HG03064 (cell line): ENCODE data around the gene UNC119.

Experiments
- ATAC-seq: cut with Tn5 transposase; IDR thresholded peaks from one replicate; pipeline ENCODE4 v1.9.1; 2021; ENCODE audit warnings: low read depth; ENCODE audit not compliant: unreplicated experiment

UNC119 gene

DNA sequence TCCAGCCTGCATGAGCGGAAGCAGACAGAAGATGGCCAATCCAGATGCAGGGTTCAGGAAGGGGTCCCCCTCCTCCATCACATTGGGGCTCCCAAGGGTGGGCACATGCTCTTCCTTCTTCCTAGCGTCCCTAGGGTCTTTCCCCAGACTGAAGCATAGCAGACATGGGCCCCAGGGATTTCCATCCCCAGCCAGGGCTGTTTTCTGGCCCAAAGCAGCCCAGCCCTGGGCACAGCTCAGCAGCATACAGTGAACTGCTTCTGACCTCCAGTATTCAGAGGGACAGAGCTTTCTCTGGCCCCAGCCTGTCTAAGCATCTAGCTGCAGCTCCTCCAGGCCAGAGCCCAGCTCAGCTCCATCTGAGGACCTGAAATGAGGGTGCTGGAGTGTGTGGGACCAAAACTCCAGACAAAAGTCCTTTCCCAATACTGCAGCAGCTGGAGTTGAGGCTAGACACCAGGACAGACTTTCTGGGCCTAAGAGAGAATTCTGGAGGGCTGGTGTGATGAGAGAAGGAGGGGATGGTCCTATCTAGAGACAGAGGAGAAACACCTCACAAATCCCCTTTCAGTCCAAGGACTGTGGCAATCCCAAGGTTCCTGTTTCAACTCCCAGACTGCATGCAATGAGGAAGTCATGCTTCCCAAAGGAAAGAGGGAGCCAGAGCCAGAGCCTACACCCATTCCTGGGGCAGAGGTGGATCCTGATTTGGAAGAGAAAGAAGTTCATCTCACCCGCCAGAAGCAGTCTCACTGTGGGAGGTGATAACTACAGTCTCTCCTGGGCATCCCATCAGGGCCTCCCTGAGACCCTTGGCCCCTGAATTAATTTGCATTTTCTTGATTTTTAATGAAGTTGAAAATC lies 50.8 kb downstream of the UNC119 start:
- no peak for ATAC-seq

DNA sequence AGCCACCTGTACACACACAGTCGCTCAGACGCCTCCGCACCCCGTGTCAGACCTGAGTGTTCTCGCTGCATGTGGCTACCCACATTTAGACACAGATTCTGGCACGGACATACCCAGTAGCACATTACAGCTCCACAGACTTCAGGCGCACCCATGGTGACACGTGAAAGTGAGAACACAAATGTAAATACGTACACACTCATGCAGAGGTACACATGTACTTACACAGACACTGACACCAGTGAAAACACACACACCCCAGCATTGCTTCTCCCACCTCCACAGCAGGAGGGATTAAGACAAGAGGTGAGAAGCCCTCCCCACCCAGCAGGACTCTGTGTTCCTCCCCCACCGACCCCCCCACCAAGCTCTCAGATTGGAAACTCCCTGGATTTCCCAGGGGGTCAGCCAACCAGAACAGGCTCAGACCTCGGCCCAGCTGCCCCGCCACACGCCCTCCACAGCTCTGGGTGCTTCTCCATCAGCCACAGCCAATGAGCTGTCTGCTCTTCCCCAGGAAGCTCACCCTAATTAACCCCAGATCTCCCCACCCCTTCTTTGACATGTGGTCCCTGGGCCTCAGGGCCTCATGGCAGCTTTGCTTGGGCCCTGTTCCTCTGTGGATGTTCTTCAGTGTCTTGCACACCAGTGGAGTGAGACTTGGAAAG lies 51.6 kb downstream of the UNC119 start:
- ATAC-seq = no peak

DNA sequence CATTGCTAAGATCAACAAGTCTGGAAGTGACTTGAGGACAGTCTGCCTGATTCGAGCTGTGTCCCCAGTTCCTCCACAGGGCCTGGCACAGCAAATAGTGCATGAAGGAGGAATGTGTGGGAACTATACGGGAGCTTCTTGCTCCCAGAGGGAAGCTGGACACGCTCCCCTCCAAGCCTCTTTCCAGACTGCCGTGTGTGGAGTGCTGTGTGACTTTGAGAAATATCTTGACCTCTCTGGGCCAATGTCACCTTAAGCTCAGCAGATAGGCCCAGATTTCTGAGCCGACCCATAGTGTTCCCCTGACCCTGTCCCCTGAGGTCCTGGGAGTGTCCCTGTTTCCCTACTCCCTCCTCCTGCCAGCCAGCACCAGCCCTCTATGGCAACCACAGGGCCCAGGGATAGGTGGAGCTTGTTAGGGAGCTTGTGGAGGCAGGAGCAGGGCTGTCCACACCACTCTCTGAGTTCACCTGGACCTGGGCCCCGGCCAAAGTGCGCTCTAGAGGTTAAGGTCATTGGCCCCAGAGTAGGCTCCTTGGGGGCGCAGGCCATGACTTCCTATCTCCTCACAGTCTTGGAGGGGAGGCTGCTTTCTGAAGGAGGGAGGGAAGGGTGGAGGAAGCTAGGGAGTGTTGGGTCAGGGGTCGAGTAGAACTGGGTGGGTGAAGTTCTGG lies 52.6 kb downstream of the UNC119 start:
- ATAC-seq = no peak

DNA sequence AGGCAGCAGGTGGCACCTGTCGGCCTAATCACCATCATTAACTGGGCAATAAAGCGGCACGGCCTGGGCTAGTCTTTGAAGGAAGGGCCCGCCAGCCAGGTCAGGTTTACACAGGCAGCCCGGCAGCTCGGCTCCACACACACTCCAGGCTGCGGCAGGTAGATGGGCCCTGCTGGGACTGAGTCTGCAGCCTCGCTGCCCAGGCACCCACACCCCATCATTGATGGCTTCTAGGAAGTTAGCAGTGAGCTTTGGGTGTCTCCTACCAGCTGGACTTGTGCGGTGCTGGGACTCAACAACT lies 53.1 kb downstream of the UNC119 start:
- no peak for ATAC-seq

DNA sequence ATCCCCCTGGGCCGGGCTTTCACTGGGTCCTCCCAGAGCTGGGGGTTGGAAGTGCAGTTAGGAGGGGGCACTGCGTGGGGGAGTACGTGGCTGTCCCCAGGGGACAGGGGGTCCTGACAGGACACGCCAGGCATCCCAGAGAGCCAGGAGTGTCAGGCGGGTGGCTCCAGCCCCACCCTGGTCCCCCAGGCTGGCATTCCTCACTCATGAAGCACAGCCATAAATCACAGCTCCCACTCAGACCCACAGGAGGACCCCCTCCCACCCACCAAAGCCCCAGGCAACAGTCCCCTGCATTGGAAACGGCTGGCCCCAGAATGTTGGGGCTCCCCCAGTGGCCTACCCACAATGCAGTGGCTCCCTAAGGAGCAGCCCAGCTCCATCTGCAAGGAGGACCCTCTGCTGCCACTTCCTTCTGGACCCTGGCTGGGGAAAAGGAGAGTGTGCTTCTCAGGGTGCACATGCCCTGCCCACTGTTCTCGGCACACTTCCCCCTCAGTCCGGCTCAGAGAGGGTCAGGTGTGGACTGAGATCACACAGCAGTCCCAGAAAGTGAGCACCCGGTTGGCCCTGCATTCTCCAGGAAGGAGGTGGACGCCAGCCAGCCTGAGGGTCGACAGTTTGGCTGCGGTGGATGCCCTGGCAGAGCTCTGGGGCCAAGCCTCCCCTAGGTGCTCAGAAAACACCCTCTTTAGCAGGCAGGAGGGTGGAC lies 53.6 kb downstream of the UNC119 start:
- ATAC-seq = no peak

DNA sequence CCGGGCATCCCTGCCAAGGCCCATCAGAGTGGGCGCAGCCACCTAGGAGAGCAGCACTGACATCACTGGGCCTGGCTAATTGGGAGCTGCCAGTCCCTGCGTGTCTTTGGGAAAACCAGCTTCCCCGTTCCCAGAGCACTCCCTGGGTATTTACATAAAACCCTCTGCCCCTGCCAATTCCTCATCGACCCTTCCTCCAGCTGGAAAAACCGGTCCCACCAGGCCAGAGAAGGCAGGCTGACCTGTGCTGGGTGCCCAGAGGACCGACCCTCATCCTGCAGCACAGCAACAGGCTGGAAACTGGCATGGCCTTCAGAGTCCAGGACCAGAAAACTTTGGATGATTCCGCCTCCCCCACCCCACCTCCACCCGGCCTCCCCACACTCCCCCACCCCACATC lies 54.5 kb downstream of the UNC119 start:
- ATAC-seq = no peak
